NCI-H128 (cell line): ENCODE results near the gene GAB2.
A peak's percentile ranks its signal among the peaks of the same experiment; 100 is the strongest.

Experiments used
- DNase-seq: peaks from one replicate; lab custom pipeline; 2025; ENCODE audit not compliant: unreplicated experiment; lab: John Stamatoyannopoulos, UW

The GAB2 gene

DNA sequence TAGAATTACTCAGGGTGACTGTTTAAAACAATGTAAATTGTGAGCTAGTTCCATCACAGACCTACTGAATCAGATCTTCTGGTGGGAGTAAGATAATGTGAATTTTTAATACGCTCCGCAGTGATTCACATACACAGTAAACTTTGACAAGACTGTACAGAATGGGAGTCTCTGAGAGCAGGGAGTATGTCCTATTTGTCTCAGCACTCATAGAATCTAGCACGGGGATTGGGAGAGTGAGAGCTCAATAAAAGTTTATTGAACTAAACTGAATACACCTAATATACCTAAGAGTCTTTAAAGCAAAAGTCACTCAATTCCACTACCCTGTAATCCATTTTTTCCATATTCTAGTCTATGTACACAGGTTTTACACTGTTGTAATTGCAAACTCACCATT is 11.2 kb upstream of the GAB2 start:
- no peak for DNase-seq

GRCh38 chr11:78428266-78428636 is 10.6 kb upstream of the GAB2 start:
- DNase-seq: no peak

GRCh38 chr11:78427615-78428265 is 10.1 kb upstream of the GAB2 start:
- no peak for DNase-seq

- no peak for DNase-seq
Observed at GRCh38 chr11:78426845-78427244, 9.2 kb upstream of the GAB2 start.

GRCh38 chr11:78425399-78426070 is 7.9 kb upstream of the GAB2 start:
- no peak for DNase-seq

- DNase-seq: no peak
Observed at GRCh38 chr11:78424334-78425270, 7.0 kb upstream of the GAB2 start.

DNA sequence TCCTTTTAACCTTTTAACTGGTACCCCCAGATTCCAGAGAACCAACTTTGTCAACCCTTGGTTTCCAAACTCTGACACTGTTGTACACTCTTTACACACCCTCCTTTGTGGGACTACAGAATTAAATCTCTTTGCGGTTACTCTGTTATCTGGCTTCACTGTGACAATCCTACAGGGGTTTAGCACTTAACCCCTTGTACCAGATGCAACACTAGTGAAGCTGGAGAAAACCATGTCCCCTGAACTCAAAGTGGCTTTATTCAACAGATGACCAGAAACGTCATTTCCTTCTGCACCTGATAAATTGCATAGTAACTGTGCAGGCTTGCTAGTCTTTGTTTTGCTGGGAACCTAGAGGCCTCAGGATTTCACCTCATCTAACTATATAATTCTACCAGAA is 5.6 kb upstream of the GAB2 start:
- no peak for DNase-seq

DNA sequence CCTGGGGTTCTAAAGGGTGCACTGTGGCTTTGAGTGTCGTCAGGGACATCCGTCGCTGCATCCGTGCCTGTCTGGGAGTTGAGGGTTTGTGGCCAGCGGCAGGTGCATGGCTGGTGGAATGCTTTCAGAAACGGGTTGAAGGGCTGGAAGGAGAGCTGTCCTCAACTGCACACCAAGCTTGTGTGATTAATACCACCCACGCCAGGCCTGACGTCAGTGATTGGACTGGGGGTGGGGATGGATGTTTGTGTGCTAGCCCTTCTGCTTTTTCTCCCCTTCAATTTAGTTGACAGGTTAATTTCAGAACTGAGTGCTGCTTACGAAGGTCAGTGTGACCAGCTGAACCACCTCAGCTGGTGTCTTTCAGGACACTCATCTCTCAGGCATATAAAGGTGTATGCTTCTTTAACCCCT is 3.2 kb upstream of the GAB2 start:
- DNase-seq: no peak

- DNase-seq: no peak
Observed at GRCh38 chr11:78420255-78420764, 2.7 kb upstream of the GAB2 start.

GRCh38 chr11:78419327-78419726 is 1.7 kb upstream of the GAB2 start:
- DNase-seq: no peak

DNA sequence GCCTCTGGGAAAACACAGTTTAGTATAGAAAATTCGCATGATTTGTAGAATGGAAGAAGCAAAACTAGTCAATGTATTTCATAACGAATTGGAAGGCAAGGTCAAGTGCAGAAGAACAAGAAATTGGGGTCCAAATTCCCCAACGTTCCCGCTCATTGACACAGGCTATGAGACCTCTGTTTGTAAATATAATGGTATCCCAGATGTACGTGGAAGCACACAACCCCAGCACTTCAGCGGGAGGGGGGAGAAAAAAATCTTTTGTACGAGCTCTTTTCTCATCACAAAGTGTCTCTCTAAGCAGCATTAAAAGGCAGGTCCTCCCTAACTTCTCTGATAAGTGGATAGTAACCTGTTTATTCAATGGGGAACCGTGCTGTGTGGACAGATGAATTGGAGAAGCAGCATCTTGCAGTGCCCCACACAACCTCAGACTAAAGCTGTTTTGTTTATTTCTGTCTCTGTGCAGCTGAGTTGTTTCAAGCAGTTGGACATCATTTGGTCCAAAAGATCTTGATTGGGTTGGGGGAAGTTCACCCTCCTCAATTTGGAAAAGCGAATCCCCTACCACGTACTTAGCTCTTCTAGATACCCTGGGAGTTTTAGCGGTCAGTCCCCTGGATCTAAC is 1.1 kb upstream of the GAB2 start:
- no peak for DNase-seq

GRCh38 chr11:78417888-78418583 is 416 bp upstream of the GAB2 start:
- peak; percentile 96 for DNase-seq

DNA sequence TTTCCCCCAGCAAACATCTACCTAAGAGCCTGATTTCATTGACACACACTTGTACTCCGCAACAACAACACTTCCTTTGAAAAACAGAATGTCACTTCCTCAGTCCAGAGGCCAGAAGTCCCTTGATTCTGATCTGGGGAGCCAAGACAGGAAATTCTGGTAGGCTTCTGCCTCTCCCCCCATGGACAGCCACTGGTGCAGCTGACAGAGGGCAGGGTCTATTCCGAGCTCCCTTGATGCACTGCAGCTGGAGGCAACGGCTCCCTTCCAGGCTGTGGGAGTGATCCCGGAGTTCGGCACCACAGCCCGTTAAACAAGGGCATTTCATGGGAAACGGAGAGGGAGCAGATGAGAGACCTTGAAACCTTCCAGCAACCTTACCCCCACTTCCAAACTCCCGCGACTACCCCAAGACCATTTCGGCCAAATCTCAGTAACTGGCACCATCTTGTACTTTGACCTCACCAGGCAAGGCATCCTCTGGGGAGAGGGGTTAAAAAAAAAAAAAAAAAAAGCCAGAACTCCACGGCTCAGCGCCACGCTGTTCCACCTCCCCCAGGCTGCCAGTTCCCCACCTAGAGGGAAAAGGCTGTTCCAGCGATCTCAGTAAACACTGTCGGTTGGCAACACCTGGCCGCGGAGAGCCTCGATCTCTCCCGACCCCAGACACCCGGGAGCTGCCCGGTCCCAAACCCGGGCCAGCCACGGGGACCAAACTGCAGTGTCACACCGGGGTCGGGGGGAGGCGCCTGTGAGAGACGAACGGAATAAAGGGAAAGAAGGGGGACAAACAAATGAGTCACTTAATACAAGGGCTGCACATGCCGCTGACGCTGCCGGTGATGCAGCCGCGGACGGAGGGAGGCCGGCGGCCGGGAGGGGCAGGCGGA is 1.1 kb downstream of the GAB2 start:
- DNase-seq: peak; percentile 79

- DNase-seq: no peak
Observed at GRCh38 chr11:78415338-78415737, 2.3 kb downstream of the GAB2 start.

DNA sequence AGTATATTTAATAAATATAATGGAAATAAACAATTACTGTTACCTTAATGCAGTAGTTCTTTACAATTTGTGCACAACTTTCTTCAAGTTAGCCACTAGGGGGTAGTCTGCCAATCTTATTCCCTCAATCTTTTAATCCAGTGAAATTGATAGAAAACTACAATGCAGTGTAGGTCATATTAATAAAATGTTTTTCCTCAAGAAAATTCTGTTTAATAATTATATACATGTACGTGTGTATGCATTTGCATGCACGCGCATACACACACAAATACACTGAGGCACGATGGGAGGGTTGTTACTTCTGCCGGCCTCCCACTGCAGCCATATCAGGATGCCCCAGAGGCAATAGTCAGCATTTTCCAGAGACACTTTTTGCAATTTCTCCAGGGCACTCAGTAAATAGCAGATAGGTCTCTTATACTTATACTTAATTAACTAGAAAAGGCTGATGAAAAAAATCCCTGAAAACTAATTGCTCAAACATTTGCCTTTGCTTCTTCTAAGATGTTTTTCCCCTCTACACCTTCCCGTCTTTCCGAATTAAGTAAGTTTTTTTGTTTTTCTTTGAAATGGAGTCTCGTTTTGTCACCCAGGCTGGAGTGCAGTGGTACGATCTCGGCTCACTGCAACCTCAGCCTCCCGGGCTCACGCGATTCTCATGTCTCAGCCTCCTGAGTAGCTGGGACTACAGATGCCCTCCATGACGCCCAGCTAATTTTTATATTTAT is 3.1 kb downstream of the GAB2 start:
- DNase-seq: no peak

DNA sequence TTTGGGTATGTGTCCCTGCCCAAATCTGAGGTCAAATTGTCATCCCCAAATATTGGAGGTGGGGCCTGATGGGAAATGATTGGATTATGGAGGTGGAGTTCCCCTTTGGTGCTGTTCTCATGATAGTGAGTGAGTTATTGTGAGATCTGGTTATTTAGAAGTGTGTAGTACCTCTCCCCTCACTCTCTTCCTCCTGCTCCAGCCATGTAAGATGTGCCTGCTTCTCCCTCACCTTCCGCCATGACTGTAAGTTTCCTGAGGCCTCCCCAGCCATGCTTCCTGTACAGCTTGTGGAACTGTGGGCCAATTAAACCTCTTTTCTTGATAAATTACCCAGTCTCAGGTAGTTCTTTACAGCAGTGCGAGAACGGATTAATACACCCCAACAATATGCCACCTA is 9.0 kb downstream of the GAB2 start:
- no peak for DNase-seq

DNA sequence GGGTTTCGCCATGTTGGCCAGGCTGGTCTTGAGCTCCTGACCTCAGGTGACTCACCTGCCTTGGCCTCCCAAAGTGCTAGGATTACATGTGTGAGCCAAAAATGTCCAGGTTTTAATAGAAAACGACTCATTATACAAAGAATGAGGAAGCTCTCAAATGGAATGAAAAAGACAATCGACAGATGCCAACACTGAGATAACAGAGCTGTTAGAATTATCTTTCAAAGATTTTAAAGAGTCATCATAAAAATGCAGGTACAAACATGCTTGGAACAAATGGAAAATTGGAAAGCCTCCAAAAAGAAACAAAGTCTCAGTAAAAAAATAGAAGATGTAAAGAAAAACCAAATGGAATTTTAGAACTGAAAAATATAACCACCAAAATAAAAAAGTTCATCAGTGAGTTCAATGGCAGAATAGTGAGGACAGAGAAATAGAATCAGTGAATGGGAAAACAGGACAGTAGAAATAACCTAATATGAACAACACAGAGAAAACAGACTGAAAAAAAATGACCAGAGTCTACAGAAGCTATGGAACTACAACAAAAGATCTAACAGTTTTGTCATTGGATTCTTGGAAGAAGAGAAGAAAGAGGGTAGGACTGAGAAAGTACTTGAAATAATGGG is 10.9 kb downstream of the GAB2 start:
- DNase-seq: no peak

- no peak for DNase-seq
Observed at GRCh38 chr11:78405805-78406204, 11.8 kb downstream of the GAB2 start.

- no peak for DNase-seq
Observed at GRCh38 chr11:78403781-78404180, 13.8 kb downstream of the GAB2 start.
